Endothelial cell (in vitro differentiated cells): ENCODE measurements around the gene IL17A. TPM values are rescaled to one million over a fixed set of nuclear protein-coding genes. Genes with fewer than 3 reads are reported as not detected.

Source experiments
- DNase-seq: peaks from one replicate; pipeline ENCODE4 v3.0.0; 2021; ENCODE audit warnings: low spot score
- H3K27ac Mint-ChIP-seq: one replicate; pipeline ENCODE4 v1.8.0; 2021; ENCODE audit warnings: mixed read lengths, inconsistent platforms; ENCODE audit not compliant: unreplicated experiment
- H3K27me3 Mint-ChIP-seq: one replicate; pipeline ENCODE4 v1.8.0; 2021; ENCODE audit warnings: mild to moderate bottlenecking, moderate library complexity, mixed read lengths, inconsistent platforms; ENCODE audit not compliant: unreplicated experiment
- H3K36me3 Mint-ChIP-seq: one replicate; pipeline ENCODE4 v1.8.0; 2021; ENCODE audit warnings: mild to moderate bottlenecking, low read depth, mixed read lengths, inconsistent platforms; ENCODE audit not compliant: unreplicated experiment
- H3K4me1 Mint-ChIP-seq: one replicate; pipeline ENCODE4 v1.8.0; 2021; ENCODE audit warnings: mild to moderate bottlenecking, mixed read lengths, inconsistent platforms; ENCODE audit not compliant: unreplicated experiment
- H3K4me3 Mint-ChIP-seq: one replicate; pipeline ENCODE4 v1.8.0; 2021; ENCODE audit warnings: mild to moderate bottlenecking, mixed read lengths, inconsistent platforms; ENCODE audit not compliant: unreplicated experiment
- H3K9me3 Mint-ChIP-seq: one replicate; pipeline ENCODE4 v1.8.0; 2021; ENCODE audit warnings: mixed read lengths, inconsistent platforms; ENCODE audit not compliant: unreplicated experiment
- total RNA-seq: library from RNA; stranded (reverse); fragmentation: NEBNext Ultra II Directional; extraction: Animal tissue kit (Norgen Biotek cat#: 25700); gene quantifications from one replicate; pipeline ENCODE4 v1.2.1, GENCODE V29; 2021; ENCODE audit not compliant: unreplicated experiment
- TF ChIP-seq, protein P1 (sequence below): fragments of 200-600 bp; sonication (generic); IDR thresholded peaks from one replicate; pipeline ENCODE4 v1.5.0; 2021; ENCODE audit warnings: antibody characterized with exemption; ENCODE audit not compliant: unreplicated experiment

The IL17A gene
- total RNA-seq, 1 donor from 2014 or later: not detected

DNA sequence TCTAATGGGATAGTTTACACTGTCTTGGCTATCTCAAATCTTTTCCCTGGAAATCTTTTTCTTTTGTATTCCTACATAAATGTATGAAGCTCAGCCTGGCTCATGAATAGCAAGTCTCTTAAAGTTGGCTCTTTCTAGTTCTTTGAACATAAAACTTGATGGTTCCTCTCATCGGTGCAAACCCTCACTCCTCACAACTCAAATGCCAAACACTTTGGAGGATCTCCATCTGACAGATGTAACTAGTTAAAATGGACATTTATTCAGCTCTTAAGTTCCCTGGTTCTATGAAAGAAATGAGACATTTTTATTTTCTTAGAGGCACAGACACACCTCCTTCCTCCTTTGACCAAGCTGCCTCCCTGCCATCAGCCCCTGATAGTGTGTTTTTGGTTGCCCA lies 43.6 kb upstream of the IL17A start:
- DNase-seq: no peak
- H3K9me3 Mint-ChIP-seq: no peaks in the 10 kb centered on the region
- H3K27ac Mint-ChIP-seq: no peak overlapping the region
- H3K4me3 Mint-ChIP-seq: no peak overlapping the region
- no peaks in the 10 kb centered on the region for H3K36me3 Mint-ChIP-seq
- TF ChIP-seq, protein P1, sequence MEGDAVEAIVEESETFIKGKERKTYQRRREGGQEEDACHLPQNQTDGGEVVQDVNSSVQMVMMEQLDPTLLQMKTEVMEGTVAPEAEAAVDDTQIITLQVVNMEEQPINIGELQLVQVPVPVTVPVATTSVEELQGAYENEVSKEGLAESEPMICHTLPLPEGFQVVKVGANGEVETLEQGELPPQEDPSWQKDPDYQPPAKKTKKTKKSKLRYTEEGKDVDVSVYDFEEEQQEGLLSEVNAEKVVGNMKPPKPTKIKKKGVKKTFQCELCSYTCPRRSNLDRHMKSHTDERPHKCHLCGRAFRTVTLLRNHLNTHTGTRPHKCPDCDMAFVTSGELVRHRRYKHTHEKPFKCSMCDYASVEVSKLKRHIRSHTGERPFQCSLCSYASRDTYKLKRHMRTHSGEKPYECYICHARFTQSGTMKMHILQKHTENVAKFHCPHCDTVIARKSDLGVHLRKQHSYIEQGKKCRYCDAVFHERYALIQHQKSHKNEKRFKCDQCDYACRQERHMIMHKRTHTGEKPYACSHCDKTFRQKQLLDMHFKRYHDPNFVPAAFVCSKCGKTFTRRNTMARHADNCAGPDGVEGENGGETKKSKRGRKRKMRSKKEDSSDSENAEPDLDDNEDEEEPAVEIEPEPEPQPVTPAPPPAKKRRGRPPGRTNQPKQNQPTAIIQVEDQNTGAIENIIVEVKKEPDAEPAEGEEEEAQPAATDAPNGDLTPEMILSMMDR: no peak
- H3K4me1 Mint-ChIP-seq: no peaks in the 10 kb centered on the region
- peaks cover 3% of the 10 kb centered on the region for H3K27me3 Mint-ChIP-seq

DNA sequence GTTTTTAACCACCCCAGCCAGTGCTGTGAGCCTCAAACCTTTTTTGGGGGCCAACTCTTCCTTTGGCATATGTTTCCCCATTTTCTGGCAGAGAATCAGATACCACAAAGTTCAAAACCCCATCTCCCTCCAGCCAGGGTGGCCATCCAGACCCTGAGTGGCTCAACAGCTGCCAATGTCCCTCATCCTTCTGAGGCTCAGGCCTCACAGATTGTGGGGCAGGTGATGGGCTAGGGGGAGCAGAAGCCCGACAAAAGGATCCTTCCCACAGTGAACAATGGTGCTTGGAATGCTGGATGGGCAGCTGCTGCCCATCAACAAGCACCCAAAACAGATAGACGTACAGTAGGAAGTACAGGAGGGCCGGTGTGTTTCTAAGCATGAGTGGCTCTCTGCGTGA lies 42.6 kb upstream of the IL17A start:
- DNase-seq: no peak
- Mint-ChIP-seq H3K9me3 (no peaks in the 10 kb centered on the region), H3K27ac (no peak overlapping the region), H3K4me1 (no peaks in the 10 kb centered on the region), H3K27me3 (peaks cover 3% of the 10 kb centered on the region), H3K36me3 (no peaks in the 10 kb centered on the region), H3K4me3 (no peak overlapping the region)
- TF ChIP-seq, protein P1: no peak

DNA sequence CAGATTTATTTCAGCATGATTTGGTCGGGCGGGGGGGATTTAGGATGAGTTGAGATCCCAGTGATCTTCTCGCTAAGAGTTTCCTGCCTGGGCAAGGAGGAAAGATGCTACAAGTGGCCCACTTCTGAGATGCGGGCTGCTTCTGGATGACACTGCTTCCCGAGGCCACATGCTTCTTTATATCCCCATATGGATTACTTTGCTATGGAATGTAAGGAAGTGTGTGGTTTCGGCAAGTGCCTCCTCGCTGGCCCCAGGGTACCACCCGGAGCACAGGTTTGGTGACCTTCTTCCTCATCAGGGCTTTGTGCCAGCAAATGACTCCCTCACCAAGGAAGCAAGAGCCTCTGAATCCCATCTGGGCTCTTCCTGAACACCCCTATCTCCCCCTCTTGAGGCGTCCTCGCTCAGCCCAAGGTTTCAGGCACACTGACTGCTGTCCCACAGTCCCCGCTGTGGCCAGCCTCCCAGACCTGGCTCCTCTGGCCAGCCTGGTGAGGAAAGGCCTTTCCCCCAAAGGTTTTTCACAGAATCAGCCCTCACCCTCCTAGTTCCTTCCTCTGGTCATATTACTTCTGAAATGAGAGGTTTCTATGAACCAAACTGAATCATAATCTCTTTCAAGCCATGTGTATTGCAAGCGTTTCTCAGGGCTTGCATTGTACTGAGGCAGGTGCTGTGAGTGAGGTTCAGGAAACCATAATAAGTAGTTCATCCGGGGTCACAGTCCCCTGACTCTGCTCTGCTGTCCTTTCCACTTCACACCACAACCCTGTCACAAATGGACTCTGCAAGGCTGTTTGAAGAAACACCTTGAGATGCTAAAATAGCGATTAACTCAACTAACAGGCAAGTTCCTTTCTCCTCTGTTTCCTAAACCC lies 41.7 kb upstream of the IL17A start:
- H3K36me3 Mint-ChIP-seq: no peaks in the 10 kb centered on the region

DNA sequence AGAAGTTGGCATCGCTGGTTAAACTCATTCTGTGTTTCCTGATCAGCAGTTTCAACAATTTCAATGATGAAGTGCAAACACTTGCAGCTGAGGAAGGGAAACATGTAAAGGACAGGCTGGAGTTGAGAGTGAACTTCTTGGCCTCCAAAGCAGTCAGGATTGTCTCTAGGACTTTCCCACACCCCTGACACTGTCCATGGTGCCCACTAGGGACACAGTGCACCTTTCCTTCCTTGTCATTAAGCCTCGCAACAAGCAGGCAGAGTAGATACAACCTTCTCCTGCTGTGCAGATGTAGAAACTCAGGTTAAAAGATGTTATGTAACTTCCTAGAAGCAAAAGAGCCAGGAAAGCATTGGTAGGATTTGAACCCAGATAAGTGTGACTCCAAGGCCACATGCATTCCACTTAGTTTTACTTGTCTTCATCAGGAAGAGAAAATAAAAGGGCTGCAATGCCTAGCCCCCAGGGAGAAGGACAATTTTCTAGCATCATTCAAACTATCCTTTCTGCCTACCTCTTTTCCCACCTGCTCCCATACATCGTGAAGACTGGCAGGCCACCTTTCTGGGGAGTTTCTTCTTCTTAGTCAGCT lies 39.2 kb upstream of the IL17A start:
- peaks cover 4% of the 10 kb centered on the region for H3K4me1 Mint-ChIP-seq
- H3K9me3 Mint-ChIP-seq: no peaks in the 10 kb centered on the region
- H3K36me3 Mint-ChIP-seq: no peaks in the 10 kb centered on the region
- H3K27ac Mint-ChIP-seq: no peak overlapping the region
- DNase-seq: no peak
- H3K27me3 Mint-ChIP-seq: peaks cover 3% of the 10 kb centered on the region
- TF ChIP-seq, protein P1: no peak
- no peak overlapping the region for H3K4me3 Mint-ChIP-seq

More for the DNA sequence above, 41.7 kb upstream of the IL17A start:
- TF ChIP-seq, protein P1: no peak
- Mint-ChIP-seq H3K27ac (no peak overlapping the region), H3K4me1 (no peaks in the 10 kb centered on the region), H3K27me3 (peaks cover 3% of the 10 kb centered on the region), H3K9me3 (no peaks in the 10 kb centered on the region), H3K4me3 (no peak overlapping the region)
- DNase-seq: no peak

DNA sequence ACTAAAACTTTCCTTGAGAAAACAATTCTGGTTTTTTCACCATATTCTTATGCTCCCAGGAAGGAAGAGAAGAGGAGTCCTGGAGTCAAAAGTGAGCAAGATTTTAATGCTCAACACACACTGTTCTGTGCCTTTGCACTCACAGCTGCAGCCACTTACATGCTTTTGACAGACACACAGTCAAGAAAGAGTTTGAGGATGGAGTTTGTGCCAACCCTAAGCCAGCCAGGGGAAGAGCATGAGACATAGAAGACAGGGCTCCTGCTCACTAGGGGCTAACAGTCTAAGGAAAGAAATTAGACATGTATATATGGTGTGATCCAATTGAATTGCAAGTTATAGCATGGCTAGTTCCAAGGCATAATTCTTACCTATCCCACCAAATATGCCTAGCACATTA lies 37.1 kb upstream of the IL17A start:
- Mint-ChIP-seq H3K36me3 (no peaks in the 10 kb centered on the region), H3K9me3 (no peaks in the 10 kb centered on the region), H3K4me3 (no peak overlapping the region), H3K27ac (no peak overlapping the region), H3K4me1 (peaks cover 4% of the 10 kb centered on the region), H3K27me3 (peaks cover 3% of the 10 kb centered on the region)
- TF ChIP-seq, protein P1: no peak
- no peak for DNase-seq
